ENCODE data around the gene SEZ6L.

DNA sequence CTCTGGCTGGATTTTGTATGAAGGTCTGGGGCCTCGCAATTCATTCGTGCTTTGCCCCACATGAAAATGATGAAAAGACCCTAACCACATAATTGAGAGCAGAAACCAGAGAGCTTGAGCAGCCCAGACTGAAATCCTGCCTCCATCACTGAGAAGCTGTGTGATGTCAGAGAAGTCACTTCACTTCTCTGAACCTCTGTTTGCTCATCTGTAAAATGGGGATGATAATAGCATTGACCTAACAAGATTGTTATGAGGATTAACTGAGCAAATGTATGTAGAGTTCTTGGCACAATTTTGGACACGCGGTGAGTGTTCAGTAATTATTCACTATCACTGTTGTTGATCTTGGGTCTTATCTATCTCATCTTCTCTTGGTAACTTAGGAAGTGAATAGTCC, 203.6 kb downstream of the SEZ6L start:
- TF ChIP-seq EP300 (IDR thresholded peaks at IDR 0.05; ENCODE audit: borderline replicate concordance), result no peak
- no peak for TF ChIP-seq YY1 (IDR thresholded peaks at IDR 0.05; ENCODE audit: low read depth)
- no peak for TF ChIP-seq TCF12 (IDR thresholded peaks at IDR 0.05; ENCODE audit: low read depth)
- TF ChIP-seq, protein P1, sequence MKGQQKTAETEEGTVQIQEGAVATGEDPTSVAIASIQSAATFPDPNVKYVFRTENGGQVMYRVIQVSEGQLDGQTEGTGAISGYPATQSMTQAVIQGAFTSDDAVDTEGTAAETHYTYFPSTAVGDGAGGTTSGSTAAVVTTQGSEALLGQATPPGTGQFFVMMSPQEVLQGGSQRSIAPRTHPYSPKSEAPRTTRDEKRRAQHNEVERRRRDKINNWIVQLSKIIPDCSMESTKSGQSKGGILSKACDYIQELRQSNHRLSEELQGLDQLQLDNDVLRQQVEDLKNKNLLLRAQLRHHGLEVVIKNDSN (IDR thresholded peaks at IDR 0.05), result no peak
- no peak for TF ChIP-seq ZBTB7A (IDR thresholded peaks at IDR 0.05; ENCODE audit: low read depth)
- no peak for TF ChIP-seq CREB1 (IDR thresholded peaks at IDR 0.05; ENCODE audit: low read depth)
- TF ChIP-seq EGR1 (IDR thresholded peaks at IDR 0.05), result no peak
- TF ChIP-seq RAD21 (IDR thresholded peaks at IDR 0.05; ENCODE audit: low read depth), result no peak
- TF ChIP-seq, protein P2, sequence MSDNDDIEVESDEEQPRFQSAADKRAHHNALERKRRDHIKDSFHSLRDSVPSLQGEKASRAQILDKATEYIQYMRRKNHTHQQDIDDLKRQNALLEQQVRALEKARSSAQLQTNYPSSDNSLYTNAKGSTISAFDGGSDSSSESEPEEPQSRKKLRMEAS (IDR thresholded peaks at IDR 0.05), result no peak
- TF ChIP-seq REST (IDR thresholded peaks at IDR 0.05; ENCODE audit: low read depth), result no peak
- TF ChIP-seq FOXM1 (IDR thresholded peaks at IDR 0.05; ENCODE audit: borderline replicate concordance, low read depth), result no peak
